DOHH2 (cell line): ENCODE results near the gene GP2.

Experiments
- H3F3A ChIP-seq: fragments of 200-600 bp; sonication (generic), shearing (Covaris generic); 2 replicates; pipeline ENCODE4 v1.6.0; 2016; ENCODE audit warnings: antibody characterized with exemption, mild to moderate bottlenecking; ENCODE audit not compliant: control insufficient read depth, insufficient read depth
- H3K27ac ChIP-seq: fragments of 200-600 bp; sonication (generic); 2 replicates; pipeline ENCODE4 v1.5.1; 2014; ENCODE audit warnings: low read depth, mild to moderate bottlenecking, low read length, moderate library complexity
- H3K27me3 ChIP-seq: fragments of 200-600 bp; sonication (generic); 2 replicates; pipeline ENCODE4 v1.6.1; 2014; ENCODE audit warnings: mild to moderate bottlenecking, low read length, mixed read lengths; ENCODE audit not compliant: control insufficient read depth
- H3K36me3 ChIP-seq: fragments of 200-600 bp; sonication (generic); 2 replicates; pipeline ENCODE4 v1.6.1; 2014; ENCODE audit warnings: mild to moderate bottlenecking, low read length, moderate library complexity, mixed read lengths; ENCODE audit not compliant: control insufficient read depth
- H3K4me1 ChIP-seq: fragments of 200-600 bp; sonication (generic); 2 replicates; pipeline ENCODE4 v1.6.1; 2014; ENCODE audit warnings: mild to moderate bottlenecking, low read length, mixed read lengths; ENCODE audit not compliant: control insufficient read depth
- H3K4me2 ChIP-seq: fragments of 200-600 bp; sonication (generic); 2 replicates; pipeline ENCODE4 v1.6.0; 2014; ENCODE audit warnings: mild to moderate bottlenecking, low read length, moderate library complexity
- H3K4me3 ChIP-seq: fragments of 200-600 bp; sonication (generic); 2 replicates; pipeline ENCODE4 v1.5.1; 2014; ENCODE audit warnings: mild to moderate bottlenecking, low read length, mixed read lengths
- H3K79me2 ChIP-seq: fragments of 200-600 bp; sonication (generic); 2 replicates; pipeline ENCODE4 v1.6.1; 2014; ENCODE audit warnings: mild to moderate bottlenecking, low read length, mixed read lengths; ENCODE audit not compliant: control insufficient read depth
- H3K9me2 ChIP-seq: fragments of 200-600 bp; sonication (generic); replicated peaks from 2 replicates; pipeline ENCODE4 v1.6.1; 2014; ENCODE audit warnings: mild to moderate bottlenecking, low read length, mixed read lengths; ENCODE audit not compliant: control insufficient read depth
- H3K9me3 ChIP-seq: fragments of 200-600 bp; sonication (generic); 2 replicates; pipeline ENCODE4 v1.6.1; 2014; ENCODE audit warnings: antibody characterized with exemption, low read length, mixed read lengths; ENCODE audit not compliant: control insufficient read depth, insufficient read depth
- H4K20me1 ChIP-seq: fragments of 200-600 bp; sonication (generic); 2 replicates; pipeline ENCODE4 v1.6.0; 2014; ENCODE audit warnings: low read depth, mild to moderate bottlenecking, antibody characterized with exemption, low read length, moderate library complexity; ENCODE audit not compliant: control insufficient read depth, insufficient read depth
- EZH2phosphoT487 ChIP-seq: fragments of 200-600 bp; sonication (generic); IDR thresholded peaks from 2 replicates; pipeline ENCODE4 v1.6.1; 2017; ENCODE audit warnings: borderline replicate concordance, mild to moderate bottlenecking, antibody characterized with exemption, low read length, moderate library complexity, mixed read lengths
- TF ChIP-seq, protein P1 (sequence below): fragments of 200-600 bp; sonication (generic); IDR thresholded peaks from one replicate; pipeline ENCODE4 v1.5.1; 2014; ENCODE audit warnings: antibody characterized with exemption, mild to moderate bottlenecking, low read depth, low read length; ENCODE audit not compliant: poor library complexity, severe bottlenecking

Gene GP2

DNA sequence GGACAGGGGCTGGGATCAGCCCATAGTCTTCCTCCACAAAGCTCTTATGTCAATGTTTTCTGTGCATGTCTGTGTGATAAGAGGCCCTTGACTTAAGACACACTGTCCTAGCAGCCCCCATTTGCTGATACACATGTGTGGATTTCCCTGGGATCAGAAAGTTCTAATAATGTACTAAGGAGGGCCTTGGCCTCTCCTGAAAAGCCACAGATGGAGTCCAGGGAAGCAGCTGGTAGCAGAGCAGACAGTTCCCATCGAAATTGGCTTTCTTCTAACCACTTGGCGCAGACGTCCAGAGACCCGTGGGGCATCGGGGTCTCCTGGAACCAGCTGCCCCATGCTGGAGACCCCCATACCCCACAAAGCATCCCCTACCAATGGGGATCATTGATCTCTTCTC lies 4.3 kb upstream of the GP2 start:
- no peaks in the 10 kb centered on the region for H3K4me1 ChIP-seq
- peaks cover 3% of the 10 kb centered on the region; the same call in 1 of the 2 replicates for H3K27me3 ChIP-seq
- H3F3A ChIP-seq: no peaks in the 10 kb centered on the region
- H4K20me1 ChIP-seq: no peaks in the 10 kb centered on the region
- H3K9me2 ChIP-seq: no peaks in the 10 kb centered on the region
- no peak overlapping the region for H3K27ac ChIP-seq
- H3K9me3 ChIP-seq: no peaks in the 10 kb centered on the region
- TF ChIP-seq, protein P1, sequence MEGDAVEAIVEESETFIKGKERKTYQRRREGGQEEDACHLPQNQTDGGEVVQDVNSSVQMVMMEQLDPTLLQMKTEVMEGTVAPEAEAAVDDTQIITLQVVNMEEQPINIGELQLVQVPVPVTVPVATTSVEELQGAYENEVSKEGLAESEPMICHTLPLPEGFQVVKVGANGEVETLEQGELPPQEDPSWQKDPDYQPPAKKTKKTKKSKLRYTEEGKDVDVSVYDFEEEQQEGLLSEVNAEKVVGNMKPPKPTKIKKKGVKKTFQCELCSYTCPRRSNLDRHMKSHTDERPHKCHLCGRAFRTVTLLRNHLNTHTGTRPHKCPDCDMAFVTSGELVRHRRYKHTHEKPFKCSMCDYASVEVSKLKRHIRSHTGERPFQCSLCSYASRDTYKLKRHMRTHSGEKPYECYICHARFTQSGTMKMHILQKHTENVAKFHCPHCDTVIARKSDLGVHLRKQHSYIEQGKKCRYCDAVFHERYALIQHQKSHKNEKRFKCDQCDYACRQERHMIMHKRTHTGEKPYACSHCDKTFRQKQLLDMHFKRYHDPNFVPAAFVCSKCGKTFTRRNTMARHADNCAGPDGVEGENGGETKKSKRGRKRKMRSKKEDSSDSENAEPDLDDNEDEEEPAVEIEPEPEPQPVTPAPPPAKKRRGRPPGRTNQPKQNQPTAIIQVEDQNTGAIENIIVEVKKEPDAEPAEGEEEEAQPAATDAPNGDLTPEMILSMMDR: no peak
- H3K4me2 ChIP-seq: no peak overlapping the region
- no peak overlapping the region for H3K4me3 ChIP-seq
- H3K79me2 ChIP-seq: no peaks in the 10 kb centered on the region
- no peaks in the 10 kb centered on the region for H3K36me3 ChIP-seq

DNA sequence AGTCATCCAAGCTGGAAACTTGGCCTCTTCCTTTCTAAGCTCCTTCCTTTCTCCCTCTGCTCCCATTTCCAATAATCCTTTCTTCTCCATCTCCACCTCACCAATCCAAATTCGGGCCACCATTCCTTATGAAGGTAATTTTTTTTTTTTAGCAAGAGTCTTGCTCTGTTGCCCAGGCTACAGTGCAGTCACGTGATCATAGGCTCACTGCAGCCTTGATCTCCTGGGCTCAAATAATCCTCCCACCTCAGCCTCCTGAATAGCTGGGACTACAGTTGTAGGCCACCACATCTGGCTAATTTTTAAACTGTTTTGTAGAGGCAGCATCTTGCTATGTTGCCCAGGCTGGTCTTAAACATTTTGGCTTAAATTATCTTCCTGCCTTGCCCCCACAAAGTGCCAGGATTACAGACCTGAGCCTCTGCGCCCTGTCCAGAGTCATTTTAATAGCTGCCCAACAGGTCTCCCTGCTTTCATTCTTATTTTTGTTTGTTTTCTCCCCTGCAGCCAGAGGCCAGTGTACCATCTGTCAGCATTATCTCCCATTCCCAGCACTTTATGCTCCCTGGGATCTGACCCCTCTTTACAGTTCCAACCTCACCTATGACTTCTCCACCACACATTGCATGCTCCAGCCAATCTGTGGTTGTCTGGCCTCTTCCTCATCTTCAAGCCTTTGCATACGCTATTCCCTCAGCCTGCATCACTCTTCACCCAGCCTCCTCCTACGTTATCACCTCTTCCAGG lies 2.3 kb upstream of the GP2 start:
- Histone ChIP-seq H3K36me3 (no peaks in the 10 kb centered on the region), H3K9me3 (no peaks in the 10 kb centered on the region), H4K20me1 (no peaks in the 10 kb centered on the region), H3F3A (no peaks in the 10 kb centered on the region), H3K27ac (no peak overlapping the region), H3K27me3 (no peaks in the 10 kb centered on the region), H3K4me2 (no peak overlapping the region), H3K79me2 (no peaks in the 10 kb centered on the region), H3K4me3 (no peak overlapping the region), H3K4me1 (no peaks in the 10 kb centered on the region), H3K9me2 (no peaks in the 10 kb centered on the region)
- no peak for TF ChIP-seq EZH2phosphoT487

DNA sequence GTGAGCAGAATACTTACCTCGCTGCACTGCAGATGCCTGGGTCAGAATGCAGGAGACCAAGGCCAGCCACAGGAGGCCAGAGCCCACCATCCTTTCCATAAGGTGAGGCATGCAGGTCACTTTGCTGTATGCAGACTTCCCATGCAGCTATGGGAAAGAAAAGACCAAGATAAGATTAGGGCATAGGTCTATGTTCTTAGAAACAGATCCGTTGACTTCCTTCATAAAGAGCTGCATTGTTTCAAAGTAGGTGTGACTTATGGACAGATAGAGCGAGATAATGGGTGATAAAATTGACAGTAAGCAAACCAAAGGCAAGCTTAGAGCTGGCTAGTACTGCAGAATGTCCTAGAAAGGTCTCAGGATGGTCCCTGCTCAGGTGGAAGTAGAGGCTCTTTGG lies 992 bp downstream of the GP2 start:
- H3K4me2 ChIP-seq: no peak overlapping the region
- no peak overlapping the region for H3K27ac ChIP-seq
- no peaks in the 10 kb centered on the region for H3K9me2 ChIP-seq
- no peaks in the 10 kb centered on the region for H3K79me2 ChIP-seq
- H3K4me1 ChIP-seq: no peaks in the 10 kb centered on the region
- H4K20me1 ChIP-seq: no peaks in the 10 kb centered on the region
- TF ChIP-seq, protein P1: no peak
- no peak for TF ChIP-seq EZH2phosphoT487
- H3K4me3 ChIP-seq: no peak overlapping the region
- H3K27me3 ChIP-seq: no peaks in the 10 kb centered on the region
- H3K9me3 ChIP-seq: no peaks in the 10 kb centered on the region
- no peaks in the 10 kb centered on the region for H3K36me3 ChIP-seq
- no peaks in the 10 kb centered on the region for H3F3A ChIP-seq

DNA sequence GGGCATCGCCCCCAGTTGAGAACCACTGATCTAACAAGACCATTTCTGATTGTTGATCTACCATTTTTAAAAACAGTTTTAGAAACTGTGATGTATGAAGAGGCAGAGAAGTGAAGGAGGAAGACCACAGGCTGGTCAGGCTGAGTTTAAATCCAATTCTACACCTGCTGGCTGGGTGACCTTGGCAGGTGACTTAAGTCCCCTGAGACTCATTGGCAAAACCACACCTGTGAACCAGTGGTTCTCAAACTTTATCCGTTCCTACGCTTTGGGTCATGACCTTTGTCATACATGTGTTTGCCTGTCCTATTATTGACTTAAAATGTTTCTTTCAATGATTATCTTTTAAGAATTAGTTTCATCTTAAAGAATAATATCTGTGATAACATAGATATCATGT lies 2.3 kb downstream of the GP2 start:
- Histone ChIP-seq H3K4me2 (no peak overlapping the region), H3K36me3 (no peaks in the 10 kb centered on the region), H3K27ac (no peak overlapping the region), H3K9me2 (no peaks in the 10 kb centered on the region), H3K4me3 (no peak overlapping the region), H3K79me2 (no peaks in the 10 kb centered on the region), H3F3A (no peaks in the 10 kb centered on the region), H3K4me1 (no peaks in the 10 kb centered on the region), H3K27me3 (no peaks in the 10 kb centered on the region), H4K20me1 (no peaks in the 10 kb centered on the region), H3K9me3 (no peaks in the 10 kb centered on the region)
- TF ChIP-seq EZH2phosphoT487: no peak
- TF ChIP-seq, protein P1: no peak
